Peyer's patch (tissue), 4 donors: Measurements from ENCODE around the gene FAM180A. TPM values are rescaled to one million over a fixed set of nuclear protein-coding genes. Genes with fewer than 3 reads are reported as not detected.

Source experiments
- DNase-seq, 3 donors: peaks; one replicate each; pipeline ENCODE4 v3.0.0-alpha.2; 2017 to 2019
- H3K27ac ChIP-seq, 4 donors: fragments of 200-600 bp; sonication (generic); one replicate each; pipeline ENCODE4 v1.5.1; 2016 to 2019
- H3K27me3 ChIP-seq, 2 donors: fragments of 200-600 bp; sonication (generic); one replicate each; pipeline ENCODE4 v1.5.1; 2019
- H3K36me3 ChIP-seq, 3 donors: fragments of 200-600 bp; sonication (generic); one replicate each; pipeline ENCODE4 v1.5.1; 2016 to 2019
- H3K4me1 ChIP-seq, 4 donors: fragments of 200-600 bp; sonication (generic); one replicate each; pipeline ENCODE4 v1.5.1; 2016 to 2019
- H3K4me3 ChIP-seq, 4 donors: fragments of 200-600 bp; sonication (generic); 1 replicate in 3 of 4; 2 replicates in 1 of 4; pipeline ENCODE4 v1.5.1; 2016 to 2019; ENCODE audit warnings: mild to moderate bottlenecking in 1 of 4
- H3K9me3 ChIP-seq, 4 donors: fragments of 200-600 bp; sonication (generic); one replicate each; pipeline ENCODE4 v1.5.1; 2016 to 2019; ENCODE audit warnings: mild to moderate bottlenecking in 1 of 4
- POLR2A ChIP-seq, 2 donors: fragments of 450-650 bp; IDR thresholded peaks; one replicate each; pipeline ENCODE4 v1.5.1; 2017; ENCODE audit warnings: antibody characterized with exemption in 2 of 2, mild to moderate bottlenecking in 2 of 2, moderate library complexity in 2 of 2
- total RNA-seq, 4 donors: library from RNA; depleted of rRNA; stranded (reverse); fragments of >200 nt; gene quantifications; one replicate each; pipeline ENCODE4 v1.1.0, GENCODE V29; 2016
- TF ChIP-seq, protein P1 (sequence below), 6 experiments: fragments of 450-650 bp in 4 of 6; fragments of 200-600 bp in 2 of 6; sonication (generic) in 1 of 6; IDR thresholded peaks; one replicate each; pipeline ENCODE4 v1.5.1; 2017 to 2019; ENCODE audit warnings: antibody characterized with exemption in 6 of 6, mild to moderate bottlenecking in 3 of 6, moderate library complexity in 1 of 6

Gene FAM180A
- total RNA-seq, 4 donors from 2014 or later = 3.3 to 4.4 TPM; not detected in 2

GRCh38 chr7:135710417-135711138 lies 38.0 kb downstream of the FAM180A start:
- Histone ChIP-seq H3K4me3 (no peak overlapping the region), H3K4me1 (no peaks in the 10 kb centered on the region), H3K36me3 (no peaks in the 10 kb centered on the region), H3K27ac (no peak overlapping the region), H3K27me3 (no peaks in the 10 kb centered on the region), H3K9me3 (no peaks in the 10 kb centered on the region)
- no peak for DNase-seq
- TF ChIP-seq POLR2A (IDR thresholded peaks at IDR 0.05) = no peak
- TF ChIP-seq, protein P1, sequence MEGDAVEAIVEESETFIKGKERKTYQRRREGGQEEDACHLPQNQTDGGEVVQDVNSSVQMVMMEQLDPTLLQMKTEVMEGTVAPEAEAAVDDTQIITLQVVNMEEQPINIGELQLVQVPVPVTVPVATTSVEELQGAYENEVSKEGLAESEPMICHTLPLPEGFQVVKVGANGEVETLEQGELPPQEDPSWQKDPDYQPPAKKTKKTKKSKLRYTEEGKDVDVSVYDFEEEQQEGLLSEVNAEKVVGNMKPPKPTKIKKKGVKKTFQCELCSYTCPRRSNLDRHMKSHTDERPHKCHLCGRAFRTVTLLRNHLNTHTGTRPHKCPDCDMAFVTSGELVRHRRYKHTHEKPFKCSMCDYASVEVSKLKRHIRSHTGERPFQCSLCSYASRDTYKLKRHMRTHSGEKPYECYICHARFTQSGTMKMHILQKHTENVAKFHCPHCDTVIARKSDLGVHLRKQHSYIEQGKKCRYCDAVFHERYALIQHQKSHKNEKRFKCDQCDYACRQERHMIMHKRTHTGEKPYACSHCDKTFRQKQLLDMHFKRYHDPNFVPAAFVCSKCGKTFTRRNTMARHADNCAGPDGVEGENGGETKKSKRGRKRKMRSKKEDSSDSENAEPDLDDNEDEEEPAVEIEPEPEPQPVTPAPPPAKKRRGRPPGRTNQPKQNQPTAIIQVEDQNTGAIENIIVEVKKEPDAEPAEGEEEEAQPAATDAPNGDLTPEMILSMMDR (IDR thresholded peaks at IDR 0.05) = peak in 2 of 6 experiments; percentile 10 to 49

GRCh38 chr7:135709508-135709907 lies 39.1 kb downstream of the FAM180A start:
- no peak overlapping the region for H3K4me3 ChIP-seq
- no peaks in the 10 kb centered on the region for H3K9me3 ChIP-seq
- TF ChIP-seq POLR2A (IDR thresholded peaks at IDR 0.05) = no peak
- TF ChIP-seq, protein P1 (IDR thresholded peaks at IDR 0.05) = no peak
- DNase-seq = no peak
- H3K4me1 ChIP-seq = no peaks in the 10 kb centered on the region
- H3K27ac ChIP-seq = no peak overlapping the region
- H3K36me3 ChIP-seq = no peaks in the 10 kb centered on the region
- no peaks in the 10 kb centered on the region for H3K27me3 ChIP-seq

DNA sequence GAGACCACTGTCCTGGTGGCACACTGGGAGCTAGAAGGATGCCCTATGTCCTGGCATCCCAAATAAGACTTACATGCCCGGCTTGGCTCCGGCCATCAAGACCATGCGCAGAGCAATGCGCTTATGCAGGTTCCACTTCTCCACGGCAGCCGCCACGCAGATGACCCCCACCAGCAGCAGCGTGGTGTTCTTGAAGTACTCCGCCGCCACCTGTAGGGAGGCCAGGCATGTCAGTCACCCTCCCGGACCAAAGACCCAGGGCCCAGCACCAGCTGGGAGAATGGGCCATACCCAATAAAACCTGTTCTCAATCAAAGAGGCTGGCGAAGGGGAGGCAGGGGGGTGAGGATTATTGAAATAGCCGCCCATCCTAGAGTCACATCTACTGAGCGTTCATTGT lies 40.6 kb downstream of the FAM180A start:
- H3K27ac ChIP-seq = no peak overlapping the region
- no peak for DNase-seq
- H3K4me1 ChIP-seq = no peaks in the 10 kb centered on the region
- no peaks in the 10 kb centered on the region for H3K27me3 ChIP-seq
- no peak for TF ChIP-seq POLR2A (IDR thresholded peaks at IDR 0.05)
- TF ChIP-seq, protein P1 (IDR thresholded peaks at IDR 0.05) = no peak
- H3K4me3 ChIP-seq = no peak overlapping the region
- H3K9me3 ChIP-seq = no peaks in the 10 kb centered on the region
- no peaks in the 10 kb centered on the region for H3K36me3 ChIP-seq

DNA sequence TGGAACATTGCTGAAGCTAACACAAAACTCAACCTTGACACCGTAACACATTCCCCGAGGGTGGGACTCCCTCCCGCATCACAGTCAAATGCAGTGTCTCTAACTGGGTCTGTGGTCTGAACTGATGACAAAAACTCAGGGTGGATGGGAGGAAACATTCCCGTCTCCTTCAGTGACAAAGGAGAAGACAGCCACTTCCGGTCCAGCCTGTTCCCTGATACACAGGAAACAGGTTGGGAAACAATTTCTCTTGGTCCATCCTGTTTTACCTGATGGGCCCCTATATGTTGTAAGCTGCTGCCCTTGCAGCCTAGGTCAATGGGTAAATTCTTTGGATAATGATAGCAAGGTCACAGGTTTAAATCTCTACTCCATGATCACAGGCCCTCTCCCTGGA lies 41.0 kb downstream of the FAM180A start:
- DNase-seq = no peak
- H3K4me1 ChIP-seq = no peaks in the 10 kb centered on the region
- TF ChIP-seq, protein P1 (IDR thresholded peaks at IDR 0.05) = no peak
- no peak for TF ChIP-seq POLR2A (IDR thresholded peaks at IDR 0.05)
- no peaks in the 10 kb centered on the region for H3K27me3 ChIP-seq
- no peak overlapping the region for H3K4me3 ChIP-seq
- H3K9me3 ChIP-seq = no peaks in the 10 kb centered on the region
- H3K27ac ChIP-seq = no peak overlapping the region
- H3K36me3 ChIP-seq = no peaks in the 10 kb centered on the region

DNA sequence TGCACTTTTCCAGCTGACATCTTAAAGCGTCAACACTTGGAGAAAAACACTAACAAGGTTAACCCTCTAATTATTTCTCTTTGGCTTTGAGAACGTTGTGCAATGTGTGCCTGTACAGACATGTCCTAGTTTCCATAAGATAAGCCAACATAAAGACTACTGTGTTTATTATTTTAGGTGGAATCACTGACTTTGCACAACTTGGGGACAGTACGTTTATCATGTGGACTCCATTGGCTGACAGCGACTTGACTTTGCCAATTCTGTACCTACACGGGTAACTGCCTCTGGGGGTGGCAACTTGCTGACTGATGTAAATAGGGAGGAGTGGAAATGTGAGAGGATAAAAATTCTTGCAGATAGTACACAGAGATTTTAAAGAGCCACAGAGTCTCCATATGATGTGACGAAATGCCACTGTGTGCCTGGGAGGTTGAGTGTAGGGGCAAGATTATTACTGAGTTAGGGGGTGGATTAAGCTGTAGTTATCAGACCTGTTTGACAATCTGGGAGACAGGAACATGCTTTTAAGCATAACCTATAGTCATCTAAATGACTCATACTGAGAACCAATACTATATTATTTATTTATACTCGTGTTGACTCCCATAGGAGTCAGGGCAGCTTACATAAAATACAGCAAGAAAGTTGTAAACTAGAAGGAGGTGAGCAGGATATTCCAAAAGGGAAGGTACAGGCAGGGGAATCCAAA lies 41.6 kb downstream of the FAM180A start:
- Histone ChIP-seq H3K9me3 (no peaks in the 10 kb centered on the region), H3K27me3 (no peaks in the 10 kb centered on the region), H3K4me1 (no peaks in the 10 kb centered on the region), H3K4me3 (no peak overlapping the region), H3K36me3 (no peaks in the 10 kb centered on the region), H3K27ac (no peak overlapping the region)
- no peak for TF ChIP-seq POLR2A (IDR thresholded peaks at IDR 0.05)
- TF ChIP-seq, protein P1 (IDR thresholded peaks at IDR 0.05) = no peak
- DNase-seq = no peak
